Fibroblast of skin of left biceps (primary cell): ENCODE measurements around the gene MSH3.
"Not testable (repeated sequence)": the region's sequence is repeated elsewhere in the genome, so short reads cannot be mapped to it uniquely, and the experiment has no call there.

Experiments
- DNase-seq, 2 experiments: peaks; one replicate each; pipeline ENCODE4 v3.0.0-alpha.2; 2013; ENCODE audit warnings: low read depth in 2 of 2

The MSH3 gene

DNA sequence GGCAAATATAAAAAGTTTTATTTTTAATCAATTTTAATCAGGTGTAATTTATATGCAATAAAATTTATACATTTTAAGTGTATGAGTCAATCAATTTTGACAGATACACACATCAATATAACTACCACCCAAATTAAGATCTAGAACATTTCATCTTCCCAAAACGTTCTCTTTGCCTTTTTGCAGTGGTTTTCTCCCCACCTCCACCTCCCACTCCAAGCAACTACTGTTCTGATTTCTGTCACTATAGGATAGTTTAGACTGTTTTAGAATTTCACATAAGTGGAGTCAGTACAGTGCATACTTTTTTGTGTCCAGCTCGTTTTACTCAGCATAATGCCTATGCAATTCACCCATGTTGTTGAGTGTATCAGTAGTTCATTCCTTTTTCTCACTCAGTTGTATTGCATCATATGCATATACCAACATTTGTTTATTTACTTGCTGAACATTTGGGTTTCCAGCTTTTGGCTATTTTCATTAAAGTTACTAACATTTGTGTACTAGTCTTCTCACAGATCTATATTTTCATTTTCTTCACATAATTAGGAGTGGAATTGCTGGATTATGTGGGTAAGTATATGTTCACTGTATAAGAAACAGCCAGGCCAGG lies 52.5 kb downstream of the MSH3 start:
- DNase-seq: no peak

DNA sequence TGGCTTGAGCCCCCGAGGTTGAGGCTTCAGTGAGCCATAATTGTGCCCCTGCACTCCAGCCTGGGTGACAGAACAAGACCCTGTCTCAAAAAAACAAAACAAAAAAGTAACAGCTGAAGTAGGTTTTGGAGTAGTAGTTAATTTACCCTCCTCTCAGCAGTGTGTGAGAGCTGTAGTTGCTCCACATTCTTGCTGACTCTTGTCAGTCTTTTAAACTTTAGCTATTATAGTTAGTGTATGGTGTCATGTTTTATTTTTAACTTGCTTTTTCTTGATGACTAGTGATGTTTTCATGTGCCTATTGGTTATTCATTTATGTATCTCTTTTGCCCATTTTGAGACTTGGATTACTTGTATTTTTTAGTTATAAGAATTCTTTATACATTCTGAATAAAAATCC lies 53.2 kb downstream of the MSH3 start:
- DNase-seq: no peak

DNA sequence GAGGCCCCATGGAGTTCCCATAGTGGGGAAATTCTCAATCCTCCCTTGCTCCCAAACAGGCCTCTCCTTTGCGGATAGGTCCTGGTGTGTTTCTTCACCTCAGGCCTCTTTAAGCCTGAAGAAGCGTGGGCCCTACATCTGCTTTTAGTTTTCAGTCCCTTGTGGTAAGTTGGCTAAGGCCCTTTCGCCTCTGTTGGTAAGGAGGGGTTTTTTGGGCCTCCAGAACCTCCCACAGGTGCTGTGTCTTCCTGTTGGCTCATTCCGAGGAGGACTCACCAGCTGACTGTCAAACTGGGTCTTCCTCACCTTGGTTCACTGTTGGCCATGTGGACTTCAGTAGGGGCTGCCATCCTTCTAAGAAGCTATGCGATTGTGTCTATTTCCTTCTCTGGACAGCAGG lies 56.8 kb downstream of the MSH3 start:
- no peak for DNase-seq

DNA sequence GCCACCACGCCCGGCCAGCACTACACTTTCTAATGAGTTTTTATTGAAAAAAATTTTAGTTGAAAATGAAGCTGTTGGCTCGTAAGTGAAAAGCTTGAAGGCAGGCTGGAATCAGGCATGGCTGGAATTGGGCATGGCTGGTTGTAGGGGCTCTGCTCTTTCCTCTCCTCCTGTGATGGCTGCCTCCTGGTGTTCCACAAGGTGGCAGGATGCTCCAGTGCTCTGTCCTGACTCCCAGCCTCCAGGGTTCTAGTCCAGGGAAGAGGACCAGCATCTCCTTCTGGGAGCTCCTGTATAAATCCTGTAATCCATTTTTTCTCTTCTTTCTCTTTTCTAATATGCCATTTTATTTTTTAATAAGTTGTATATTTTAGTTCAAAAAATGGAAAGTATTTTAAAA lies 57.5 kb downstream of the MSH3 start:
- DNase-seq: no peak

DNA sequence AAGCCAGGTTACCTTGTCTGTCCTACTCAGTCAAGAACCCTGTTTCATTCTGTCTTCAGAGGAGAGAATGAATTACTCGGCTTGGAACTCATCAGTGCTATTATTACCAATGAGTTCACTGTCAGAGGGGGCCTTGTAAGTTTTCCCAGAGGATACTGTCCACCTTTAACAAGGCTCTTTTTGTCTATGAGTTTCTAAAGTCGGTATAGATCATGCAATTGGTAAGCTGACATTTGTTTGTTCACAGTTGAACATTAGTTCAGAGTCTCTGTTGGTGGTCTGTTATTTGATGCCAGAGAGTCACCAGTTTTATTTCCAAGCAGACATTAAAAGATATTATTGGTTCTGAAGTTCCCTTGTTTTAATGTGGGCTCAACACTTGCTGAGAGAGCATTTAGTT lies 58.5 kb downstream of the MSH3 start:
- no peak for DNase-seq

DNA sequence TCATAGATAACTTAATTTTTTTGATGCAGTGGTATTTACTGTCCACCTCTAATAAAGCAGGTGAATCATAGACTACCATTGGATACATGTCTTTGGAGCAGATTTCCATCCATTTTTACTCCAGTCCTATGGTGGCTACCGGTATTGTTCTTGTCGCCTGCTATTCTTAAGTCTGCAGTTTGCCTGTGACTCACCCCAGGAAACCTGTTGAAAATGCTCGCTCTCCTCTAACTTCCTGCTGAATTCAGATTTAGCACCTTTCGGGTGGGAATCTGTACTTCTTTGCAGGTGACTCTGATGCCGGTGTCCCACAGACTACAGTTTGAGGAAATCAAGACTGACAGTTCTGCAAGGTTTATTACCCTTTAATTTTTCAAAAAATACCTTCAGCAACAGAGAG lies 59.2 kb downstream of the MSH3 start:
- no peak for DNase-seq

DNA sequence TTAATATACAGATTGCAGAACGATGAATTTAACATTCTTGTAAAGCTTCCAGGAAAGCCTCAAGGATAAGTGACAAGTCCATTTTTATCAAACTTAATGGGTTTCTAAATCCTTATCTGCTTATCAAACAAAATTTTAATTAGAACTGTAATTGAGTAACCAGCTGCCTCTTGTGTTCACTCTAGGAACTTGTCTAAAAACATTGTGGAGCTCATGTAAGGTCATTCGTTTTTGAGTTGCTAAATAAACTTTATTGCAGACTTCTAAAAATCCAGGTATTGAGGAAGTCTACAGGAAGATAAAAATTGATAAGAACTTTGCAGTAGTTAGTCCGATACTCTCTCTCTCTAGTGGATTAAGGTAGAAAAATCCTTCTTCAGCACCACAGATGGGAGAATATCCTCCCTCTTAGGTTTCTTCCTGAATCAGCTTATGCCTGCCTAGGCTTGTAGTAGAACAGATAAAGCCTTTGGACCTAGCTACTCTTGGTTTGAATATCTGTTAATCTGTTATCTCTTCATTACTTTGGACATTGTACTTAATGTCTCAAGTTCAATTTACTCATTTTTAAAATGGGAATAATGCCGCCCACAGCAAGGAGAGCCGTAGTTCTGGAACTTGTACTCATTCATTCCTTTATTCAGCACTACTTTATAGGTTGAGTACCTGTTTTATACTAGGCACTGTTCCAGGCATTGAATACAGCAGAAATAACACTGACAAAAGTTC lies 60.3 kb downstream of the MSH3 start:
- DNase-seq: no peak

DNA sequence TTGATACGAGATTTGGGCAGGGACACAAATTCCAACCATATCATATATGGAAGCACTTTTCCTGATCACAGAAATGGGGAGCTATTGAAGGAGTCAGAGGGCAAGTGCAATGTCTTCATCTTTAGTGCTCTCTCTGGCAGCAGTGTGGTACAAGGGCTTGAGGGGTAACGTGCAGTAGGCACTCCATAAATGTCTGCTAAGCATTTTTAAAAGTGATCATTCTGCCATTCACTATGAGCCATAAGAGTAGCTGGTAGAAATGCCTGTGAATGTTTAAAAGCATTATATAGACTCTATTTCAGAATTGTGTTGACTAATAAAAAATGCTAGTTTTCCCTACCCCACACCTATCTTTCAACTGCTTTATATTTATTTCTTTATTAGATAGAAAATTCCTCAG lies 61.4 kb downstream of the MSH3 start:
- DNase-seq: no peak

DNA sequence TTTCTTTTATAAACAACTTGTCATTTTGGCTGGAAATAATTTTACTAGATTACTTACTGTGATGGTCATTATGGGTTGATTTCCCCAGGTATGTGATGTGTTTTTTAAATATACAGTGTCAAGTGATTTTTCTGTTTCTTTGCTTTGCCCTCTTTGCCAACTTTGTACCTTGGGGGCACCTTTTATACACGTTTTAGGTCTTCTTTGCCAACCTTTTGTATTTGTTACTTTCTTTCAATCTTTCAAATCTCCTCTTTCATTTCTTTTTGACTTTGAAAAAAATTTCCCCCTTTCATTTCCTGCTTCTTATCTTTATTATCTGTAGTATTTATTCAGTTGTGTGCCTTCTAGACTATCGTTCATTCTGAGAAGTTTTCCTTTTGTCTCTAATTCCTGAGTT lies 65.7 kb downstream of the MSH3 start:
- no peak for DNase-seq

DNA sequence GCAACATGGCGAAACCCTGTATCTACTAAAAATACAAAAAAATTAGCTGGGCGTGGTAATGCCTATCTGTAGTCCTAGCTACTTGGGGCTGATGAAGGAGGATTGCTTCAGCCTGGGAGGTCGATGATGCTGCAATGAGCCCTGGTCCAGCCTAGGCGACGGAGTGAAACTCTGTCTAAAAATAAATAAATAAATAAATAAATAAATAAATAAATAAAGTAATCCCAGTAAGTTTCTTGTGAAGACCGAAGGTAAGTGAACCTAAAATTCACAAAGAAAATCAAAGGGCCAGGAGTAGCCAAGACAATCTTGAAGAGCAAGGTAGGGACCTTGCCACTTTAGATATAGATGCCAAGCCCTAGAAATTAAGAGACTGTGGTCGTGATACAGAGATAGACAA lies 68.5 kb downstream of the MSH3 start:
- no peak for DNase-seq

DNA sequence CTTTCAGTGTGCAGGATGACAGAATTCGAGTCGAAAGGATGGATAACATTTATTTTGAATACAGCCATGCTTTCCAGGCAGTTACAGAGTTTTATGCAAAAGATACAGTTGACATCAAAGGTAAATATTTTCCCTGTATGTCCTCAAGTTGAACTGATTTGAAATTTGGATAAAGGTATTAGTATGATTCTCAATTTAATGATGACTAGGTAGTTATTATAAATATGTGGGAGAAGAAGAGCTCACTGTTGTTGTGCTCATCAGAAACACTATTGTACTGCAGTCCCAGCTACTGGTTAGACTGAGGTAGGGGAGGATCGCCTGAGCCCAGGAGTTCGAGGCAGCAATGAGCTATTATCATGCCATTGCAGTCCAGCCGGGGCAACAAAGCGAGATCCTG lies 71.0 kb downstream of the MSH3 start:
- DNase-seq: no peak

DNA sequence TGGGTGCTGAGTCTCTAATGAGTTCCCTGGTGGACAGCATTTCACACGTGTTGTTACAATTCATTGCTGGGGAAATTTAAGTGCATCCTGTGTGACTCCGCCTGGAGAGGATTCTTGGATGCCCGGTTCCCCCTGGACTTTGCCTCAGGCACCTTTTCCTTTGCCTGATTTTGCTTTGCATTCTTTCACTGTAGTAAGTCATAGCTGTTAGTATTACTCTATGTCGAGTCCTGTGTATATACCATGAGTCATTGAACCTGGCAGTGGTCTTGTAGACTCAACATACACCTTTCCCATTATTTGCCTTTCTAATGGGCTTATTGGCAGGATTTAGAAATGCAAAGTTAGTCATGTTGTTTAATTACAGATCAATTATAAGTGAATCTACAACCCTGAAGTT lies 82.3 kb downstream of the MSH3 start:
- no peak for DNase-seq

DNA sequence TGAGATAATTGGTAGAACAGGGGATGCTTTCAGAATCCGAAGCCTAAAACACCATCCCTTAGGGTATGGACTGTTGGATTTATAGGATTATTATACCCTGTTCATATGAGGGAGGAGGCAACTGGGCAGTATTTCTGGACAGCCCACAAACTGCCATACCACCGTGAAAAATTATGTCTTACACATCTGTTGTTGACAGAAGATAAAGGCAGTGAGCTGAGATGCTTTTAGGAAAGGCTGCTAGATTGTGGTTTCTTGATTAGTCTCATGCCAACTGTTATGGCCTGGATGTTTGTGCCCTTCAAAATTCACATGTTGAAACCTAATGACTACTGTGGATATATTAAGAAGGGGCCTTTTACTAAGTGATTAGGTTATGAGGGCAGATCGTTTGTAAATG lies 84.0 kb downstream of the MSH3 start:
- DNase-seq: no peak

DNA sequence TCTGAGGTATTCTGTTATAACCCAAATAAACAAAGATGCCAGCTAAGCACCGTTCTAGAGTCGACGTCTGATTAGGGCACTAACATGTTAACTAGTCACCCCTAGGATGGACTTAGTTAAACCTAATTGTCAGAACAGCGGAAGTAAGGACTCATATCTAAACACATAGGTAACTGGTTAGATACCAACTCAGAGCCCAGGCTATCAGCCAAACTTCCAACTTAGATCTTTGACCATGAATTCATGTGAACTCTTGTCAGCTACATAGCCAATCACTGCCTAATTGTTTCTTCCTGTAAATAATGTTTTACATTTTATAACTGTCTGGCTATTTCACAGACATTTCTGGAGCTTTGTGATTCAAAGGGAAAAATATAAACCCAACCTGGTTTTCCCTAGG lies 84.6 kb downstream of the MSH3 start:
- no peak for DNase-seq

DNA sequence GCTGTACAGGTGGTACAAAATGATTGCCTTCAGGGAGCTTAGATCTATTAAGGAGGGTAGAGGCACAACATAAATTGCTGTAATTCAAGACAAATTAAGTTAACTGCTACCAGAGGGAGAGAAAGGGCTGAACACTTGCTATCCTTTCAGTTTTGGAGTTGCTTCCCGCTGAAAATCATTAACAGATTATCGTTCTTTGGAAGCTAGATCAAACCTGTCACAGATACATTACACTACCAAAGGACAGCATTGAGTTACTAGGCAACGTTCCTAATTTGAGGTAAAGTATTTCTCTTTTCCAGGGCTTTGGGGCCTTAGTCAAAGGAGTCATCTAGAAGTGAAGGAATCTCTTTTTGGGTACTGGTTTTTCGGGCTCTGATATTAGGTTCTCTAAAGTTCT lies 85.0 kb downstream of the MSH3 start:
- DNase-seq: no peak

DNA sequence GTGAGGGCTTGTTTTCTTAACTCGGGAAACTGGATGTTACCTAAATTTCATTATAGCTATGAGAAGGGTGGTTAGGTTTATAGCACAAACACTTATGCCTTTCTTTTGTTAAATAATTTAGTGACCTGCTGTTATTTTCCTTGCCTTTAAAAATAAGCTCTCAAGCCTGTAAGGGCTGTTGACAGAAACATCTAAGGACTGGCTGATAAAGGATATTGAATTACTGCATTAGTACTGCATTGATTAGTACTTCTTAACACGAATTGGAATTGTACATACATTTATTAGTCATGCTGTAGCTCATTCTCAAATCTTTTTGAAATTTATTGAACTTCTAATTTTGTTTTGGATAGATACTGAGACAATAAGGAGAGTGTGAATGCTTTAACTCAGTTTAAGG lies 85.4 kb downstream of the MSH3 start:
- DNase-seq: no peak

DNA sequence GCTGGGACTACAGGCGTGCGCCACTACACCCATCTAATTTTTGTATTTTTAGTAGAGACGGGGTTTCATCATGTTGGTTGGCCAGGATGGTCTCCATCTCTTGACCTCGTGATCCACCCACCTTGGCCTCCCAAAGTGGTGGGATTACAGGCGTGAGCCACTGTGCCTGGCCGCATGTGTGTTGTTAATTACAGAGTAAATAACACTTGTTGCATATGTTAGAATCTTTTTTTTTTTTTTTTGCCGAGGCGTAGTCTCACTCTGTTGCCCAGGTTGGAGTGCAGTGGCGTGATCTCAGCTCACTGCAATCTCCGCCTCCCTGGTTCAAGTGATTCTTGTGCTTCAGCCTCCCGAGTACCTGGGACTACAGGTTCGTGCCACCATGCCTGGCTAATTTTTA lies 86.0 kb downstream of the MSH3 start:
- not testable (repeated sequence) for DNase-seq

DNA sequence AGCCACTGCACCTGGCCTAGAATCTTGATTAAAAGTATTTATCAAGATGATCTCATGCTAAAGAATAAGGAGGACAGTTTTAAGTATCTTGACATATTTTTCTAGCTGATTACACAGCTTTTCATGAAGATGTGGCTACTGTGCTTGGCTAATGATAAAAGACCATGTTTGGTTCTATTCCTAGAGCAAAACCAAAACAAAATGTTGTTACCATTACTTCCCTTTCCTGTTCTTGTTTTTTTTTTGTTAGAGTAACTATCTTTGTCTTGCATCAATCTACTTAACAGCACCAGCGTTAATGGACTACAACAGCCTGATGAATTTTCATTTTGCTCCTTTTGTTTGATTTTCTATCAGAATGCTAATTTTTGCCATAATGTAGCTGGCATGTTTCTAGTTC lies 86.5 kb downstream of the MSH3 start:
- DNase-seq: no peak

DNA sequence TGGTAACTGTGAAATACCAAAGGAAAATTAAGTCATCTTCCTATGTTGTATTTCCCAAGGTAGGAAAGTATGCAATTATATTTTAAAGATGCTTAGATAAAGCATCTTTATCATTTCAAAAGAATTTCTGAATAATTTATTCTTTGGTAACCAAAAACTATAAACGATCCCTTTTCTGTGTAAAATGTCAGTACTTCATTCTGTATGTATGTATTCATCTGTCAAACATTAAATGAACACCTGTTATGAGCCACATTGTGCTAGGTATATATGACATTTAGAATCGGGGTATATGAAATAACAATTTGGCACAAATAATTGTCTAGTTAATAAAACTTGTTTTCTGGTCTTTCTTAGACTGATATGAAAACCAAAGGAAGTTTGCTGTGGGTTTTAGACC lies 89.7 kb downstream of the MSH3 start:
- DNase-seq: no peak

DNA sequence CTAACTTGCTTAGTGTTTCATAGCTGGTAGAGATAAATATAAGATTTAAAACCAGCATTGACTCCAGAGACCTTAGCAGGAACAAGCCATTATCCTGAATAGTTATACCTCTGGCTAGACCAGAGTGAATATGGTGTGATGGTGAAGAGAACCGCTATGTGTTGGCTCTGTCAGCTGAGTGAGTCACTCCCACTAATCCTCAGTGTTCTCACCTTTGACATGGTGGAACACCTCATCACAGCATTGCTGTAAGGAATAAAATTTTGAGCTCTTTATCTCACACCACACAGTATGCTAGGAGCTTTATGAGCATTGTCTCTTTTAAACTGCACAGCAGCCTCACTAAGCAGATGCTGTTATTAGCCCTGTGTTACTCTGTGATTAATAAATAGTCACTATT lies 91.0 kb downstream of the MSH3 start:
- no peak for DNase-seq

DNA sequence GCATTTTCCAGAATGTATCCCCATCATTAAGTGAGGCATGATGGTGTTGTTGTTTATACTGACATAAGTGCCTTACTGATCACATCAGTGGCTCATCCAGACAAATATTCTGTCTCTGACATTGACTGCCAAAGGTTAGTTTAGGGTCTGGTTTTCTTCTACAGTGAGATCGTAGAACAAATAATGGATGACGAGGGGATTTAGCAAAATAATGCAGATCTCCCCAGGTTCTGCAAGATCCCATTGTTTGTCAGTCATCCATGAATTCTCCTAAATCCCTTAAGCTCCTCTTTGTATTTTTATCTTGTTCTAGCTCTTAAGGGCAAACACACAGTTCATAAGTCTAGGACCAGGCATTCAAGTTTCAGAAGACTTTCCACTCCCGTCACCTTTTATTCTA lies 93.5 kb downstream of the MSH3 start:
- no peak for DNase-seq

DNA sequence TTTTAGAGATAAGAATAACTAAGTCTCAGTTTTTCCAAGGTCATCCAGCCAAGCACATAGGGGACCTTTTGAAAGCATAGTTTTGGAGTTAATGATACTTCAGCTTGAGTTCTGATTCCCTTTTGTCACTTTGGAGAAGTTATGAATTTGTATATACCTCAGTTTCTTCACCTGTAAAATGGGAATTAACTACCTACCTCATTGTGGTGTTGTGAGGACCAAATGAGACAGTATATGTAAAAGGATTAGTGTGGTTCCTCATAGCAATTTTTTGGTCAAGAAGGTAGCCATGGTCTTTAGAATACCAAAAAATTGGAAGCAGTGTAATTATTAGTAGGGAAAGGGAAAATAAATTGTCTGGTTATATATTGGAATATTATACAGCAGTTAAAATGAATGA lies 98.0 kb downstream of the MSH3 start:
- no peak for DNase-seq

DNA sequence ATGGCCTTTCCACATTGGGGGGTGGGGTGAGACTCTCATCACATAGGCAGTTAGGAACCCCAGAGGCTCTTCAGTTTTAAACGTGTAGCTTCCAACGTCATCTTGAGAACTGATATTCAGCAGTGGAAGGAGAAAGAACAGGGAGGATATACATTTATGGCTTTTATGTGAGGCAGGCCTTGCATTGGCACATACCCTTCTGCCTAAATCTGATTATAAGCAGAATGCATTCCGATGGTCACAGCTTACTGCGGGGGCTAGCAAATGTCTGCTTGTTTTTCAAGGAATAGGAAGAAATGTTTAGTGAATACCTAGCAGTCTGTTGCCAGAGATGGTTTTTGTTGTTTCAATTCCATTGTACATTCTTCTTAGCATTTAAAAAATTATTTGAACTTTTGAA lies 99.3 kb downstream of the MSH3 start:
- no peak for DNase-seq

DNA sequence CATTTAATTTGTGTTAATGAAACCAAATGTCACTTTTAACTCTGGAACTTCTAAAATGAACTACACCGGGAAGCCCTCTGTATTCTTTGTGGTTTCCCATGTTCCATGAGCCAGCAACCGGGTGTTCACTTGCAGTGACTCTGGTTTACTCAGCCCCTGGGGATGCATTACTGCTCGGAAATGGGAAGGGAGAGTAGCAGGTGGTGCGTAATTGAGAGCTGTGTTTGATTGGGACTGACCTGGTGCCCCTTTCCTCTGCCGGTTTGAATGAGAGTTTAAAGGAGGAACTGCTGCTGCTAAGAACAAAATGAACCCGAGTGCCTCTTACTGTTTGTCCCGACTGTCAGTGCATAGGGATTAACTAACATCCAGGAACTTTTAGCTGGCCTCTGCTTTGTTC lies 100.4 kb downstream of the MSH3 start:
- no peak for DNase-seq
